NCI-H1105 (cell line): Measurements from ENCODE around the gene RRP1.

ENCODE experiments used
- DNase-seq: peaks from one replicate; lab custom pipeline; 2025; lab: John Stamatoyannopoulos, UW

RRP1 gene

GRCh38 chr21:43759651-43760050 is 29.7 kb upstream of the RRP1 start:
- DNase-seq, result no peak

GRCh38 chr21:43760391-43760958 is 28.9 kb upstream of the RRP1 start:
- DNase-seq, result no peak

- no peak for DNase-seq
Measured at GRCh38 chr21:43761886-43762285, 27.5 kb upstream of the RRP1 start.

GRCh38 chr21:43762303-43763128 is 26.9 kb upstream of the RRP1 start:
- DNase-seq, result no peak

- DNase-seq, result no peak
Measured at GRCh38 chr21:43763901-43764523, 25.4 kb upstream of the RRP1 start.

GRCh38 chr21:43764576-43765495 is 24.5 kb upstream of the RRP1 start:
- DNase-seq, result no peak

GRCh38 chr21:43766734-43767497 is 22.5 kb upstream of the RRP1 start:
- no peak for DNase-seq

- DNase-seq, result no peak
Measured at GRCh38 chr21:43767498-43767983, 21.8 kb upstream of the RRP1 start.

- DNase-seq, result no peak
Measured at GRCh38 chr21:43767984-43768867, 21.2 kb upstream of the RRP1 start.

- no peak for DNase-seq
Measured at GRCh38 chr21:43768868-43769167, 20.6 kb upstream of the RRP1 start.

GRCh38 chr21:43769325-43769958 is 19.9 kb upstream of the RRP1 start:
- DNase-seq, result no peak

- no peak for DNase-seq
Measured at GRCh38 chr21:43770066-43770655, 19.2 kb upstream of the RRP1 start.

- DNase-seq, result no peak
Measured at GRCh38 chr21:43771199-43771675, 18.1 kb upstream of the RRP1 start.

- DNase-seq, result no peak
Measured at GRCh38 chr21:43771698-43772424, 17.5 kb upstream of the RRP1 start.

GRCh38 chr21:43772425-43772821 is 17.0 kb upstream of the RRP1 start:
- DNase-seq, result no peak

GRCh38 chr21:43774163-43774562 is 15.2 kb upstream of the RRP1 start:
- no peak for DNase-seq

GRCh38 chr21:43775190-43775589 is 14.2 kb upstream of the RRP1 start:
- DNase-seq, result no peak

- peak; percentile 83 for DNase-seq
Measured at GRCh38 chr21:43775795-43776430, 13.5 kb upstream of the RRP1 start, which contains the start of gene CSTB. TSS of gene CSTB (minus strand) at chr21:43776308. CDS start at chr21:43776269, 39 bp downstream.
